GM10248 (cell line): Measurements from ENCODE around the gene NPTX1.

Experiments used
- CTCF ChIA-PET: fragments of 300-600 bp; sonication (Branson Sonifier 250); formaldehyde crosslinking; extraction: SDS; loops from one replicate; lab custom pipeline; 2021; ENCODE audit warnings: antibody characterized with exemption; lab: Yijun Ruan, JAX
- POLR2A ChIA-PET: fragments of 350-650 bp; sonication (Branson Sonifier 250); formaldehyde crosslinking; extraction: SDS; loops from one replicate; lab custom pipeline; 2020; ENCODE audit warnings: antibody characterized with exemption; lab: Yijun Ruan, JAX
- DNase-seq: peaks from one replicate; pipeline ENCODE4 v3.0.0; 2012; ENCODE audit errors: extremely low spot score
- CTCF ChIP-seq: IDR thresholded peaks from 2 replicates; pipeline ENCODE4 v1.5.1; 2012; ENCODE audit warnings: mild to moderate bottlenecking, low read depth; ENCODE audit errors: extremely low read depth, missing control alignments, control extremely low read depth

NPTX1 gene

GRCh38 chr17:80447790-80448189, 28.6 kb downstream of the NPTX1 start:
- DNase-seq, result no peak
- POLR2A ChIA-PET, result no interaction called here
- TF ChIP-seq CTCF, result no peak
- CTCF ChIA-PET, result no interaction called here

DNA sequence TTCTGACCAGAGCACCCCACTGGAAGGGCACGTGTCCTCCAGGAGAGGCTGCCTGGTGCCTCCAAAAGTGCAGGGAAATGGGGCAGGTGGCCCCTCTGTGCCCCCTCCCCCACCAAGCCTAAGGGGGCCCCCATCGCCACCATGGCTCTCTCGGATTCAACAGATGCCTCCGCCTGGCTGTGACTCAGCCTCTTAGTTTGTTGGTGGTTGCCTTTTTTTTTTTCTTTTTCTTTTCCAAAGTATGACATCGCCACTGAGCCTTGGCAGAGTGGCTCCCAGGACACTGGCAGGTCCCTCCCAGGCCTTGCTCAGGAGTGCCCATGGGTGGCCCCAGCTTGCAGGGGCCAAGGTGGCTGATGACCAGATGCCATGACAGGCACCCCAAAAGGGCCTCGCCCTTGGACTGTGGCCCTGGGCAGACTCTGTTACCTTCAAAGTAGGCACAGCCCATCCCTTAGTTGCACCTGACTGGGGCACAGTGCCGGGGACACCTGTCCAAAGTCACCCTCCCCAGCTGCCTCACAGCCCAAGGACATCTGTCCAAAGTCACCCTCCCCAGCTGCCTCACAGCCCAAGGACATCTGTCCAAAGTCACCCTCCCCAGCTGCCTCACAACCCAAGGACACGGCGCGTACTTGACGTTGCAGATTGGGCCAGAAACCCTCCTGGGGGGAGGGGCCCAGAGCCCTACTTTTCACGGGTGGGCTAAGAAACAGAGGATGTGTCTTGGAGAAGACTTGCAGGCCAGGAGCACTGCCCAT, 29.6 kb downstream of the NPTX1 start:
- no peak for TF ChIP-seq CTCF
- CTCF ChIA-PET, result no interaction called here
- POLR2A ChIA-PET, result no interaction called here
- no peak for DNase-seq

GRCh38 chr17:80445726-80446110, 30.7 kb downstream of the NPTX1 start:
- POLR2A ChIA-PET, result no interaction called here
- CTCF ChIA-PET, result no interaction called here
- no peak for DNase-seq
- no peak for TF ChIP-seq CTCF

DNA sequence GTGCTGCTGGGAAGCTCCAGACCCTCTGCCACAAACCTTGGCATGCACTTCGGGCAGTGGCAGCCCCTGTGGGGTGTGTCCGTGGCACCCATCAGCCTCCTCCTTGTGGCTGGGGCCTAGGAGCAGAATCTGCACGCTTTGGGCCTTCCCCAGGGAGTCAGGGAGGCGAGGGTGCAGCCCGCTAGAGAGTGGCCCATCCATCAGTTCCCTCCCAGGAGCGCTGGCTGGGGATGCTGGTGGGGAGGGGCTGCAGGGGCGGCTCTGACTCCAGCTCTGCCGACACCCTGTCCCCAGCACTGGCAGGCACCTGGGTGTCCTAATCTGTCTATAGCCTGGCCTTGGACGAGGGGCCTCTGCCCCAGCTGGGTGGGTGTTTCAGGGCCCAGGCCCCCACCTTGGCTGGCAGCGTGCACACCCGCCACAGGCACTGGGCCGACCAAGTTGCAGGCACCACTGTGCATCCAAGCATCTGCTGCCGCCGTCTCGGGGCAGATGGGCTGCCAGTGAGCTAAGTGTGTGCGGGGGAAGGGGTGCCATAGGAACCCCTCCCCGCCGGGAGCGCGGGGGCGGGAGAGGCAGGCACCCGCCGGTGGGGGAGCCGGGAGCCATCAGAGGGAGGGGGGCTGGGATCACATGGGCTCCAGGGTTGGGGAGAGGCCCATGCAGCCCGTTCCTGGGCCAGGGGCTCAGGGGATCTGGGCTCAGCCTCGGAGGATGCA, 31.2 kb downstream of the NPTX1 start:
- DNase-seq, result no peak
- POLR2A ChIA-PET, result no interaction called here
- CTCF ChIA-PET, result no interaction called here
- no peak for TF ChIP-seq CTCF

DNA sequence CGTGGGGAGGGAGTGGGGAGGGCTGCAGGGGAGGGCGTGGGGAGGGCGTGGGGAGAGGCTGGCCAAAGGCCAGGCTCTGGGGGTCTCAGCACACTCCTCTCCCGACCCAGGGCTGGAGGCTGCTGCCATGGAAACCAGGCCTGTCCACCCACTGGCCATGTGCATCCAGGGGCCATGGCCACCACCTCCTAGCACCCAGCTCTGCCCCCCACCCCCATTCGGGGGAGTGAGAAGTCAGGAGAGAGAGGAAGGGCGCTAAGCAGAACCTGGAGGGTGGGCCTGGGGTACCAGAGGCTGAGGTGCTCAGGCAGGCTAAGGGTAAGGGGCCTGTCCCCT, 31.8 kb downstream of the NPTX1 start:
- DNase-seq, result no peak
- POLR2A ChIA-PET, result no interaction called here
- CTCF ChIA-PET, result no interaction called here
- TF ChIP-seq CTCF, result no peak

GRCh38 chr17:80443916-80444643, 32.3 kb downstream of the NPTX1 start:
- DNase-seq, result no peak
- TF ChIP-seq CTCF, result no peak
- ChIA-PET POLR2A (no interaction called here), CTCF (no interaction called here)
